GM12892 (cell line): Measurements from ENCODE around the gene MYH15.
A peak's percentile ranks its signal among the peaks of the same experiment; 100 is the strongest.

Source experiments
- DNase-seq: peaks from one replicate; pipeline ENCODE4 v3.0.0; 2011; ENCODE audit not compliant: insufficient read length
- FAIRE-seq: peaks from 2 replicates; lab custom pipeline; 2011; peaks lifted over from hg19 to GRCh38; lab: Jason Lieb, UNC
- POLR2A ChIP-seq: IDR thresholded peaks from 2 replicates; pipeline ENCODE4 v1.6.1; 2011; ENCODE audit warnings: low read depth, low read length, control low read depth
- POLR2AphosphoS5 ChIP-seq: IDR thresholded peaks from 2 replicates; pipeline ENCODE4 v1.6.1; 2011; ENCODE audit warnings: low read depth, low read length, control low read depth
- TAF1 ChIP-seq: IDR thresholded peaks from 2 replicates; pipeline ENCODE4 v1.6.1; 2011; ENCODE audit warnings: low read depth, mild to moderate bottlenecking, control low read depth, low read length, borderline replicate concordance

The MYH15 gene

DNA sequence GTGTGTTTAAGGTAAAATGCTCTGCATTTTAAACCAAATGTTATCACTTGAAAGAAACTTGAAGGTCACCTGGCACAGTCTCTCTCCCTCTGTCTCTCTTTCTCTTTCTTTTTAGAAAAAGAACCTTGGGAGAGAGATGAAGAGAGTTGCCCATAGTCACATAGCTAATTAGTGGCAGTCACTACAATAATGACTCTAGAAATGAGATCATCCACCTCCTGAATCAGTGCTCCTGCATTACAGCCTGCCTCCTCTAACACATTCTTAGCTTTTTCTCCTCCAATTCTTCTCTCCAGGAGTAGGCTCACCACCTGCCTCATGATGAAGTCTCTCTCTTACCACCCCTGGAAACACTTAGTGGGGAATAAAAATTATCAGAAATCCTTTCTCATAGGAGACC is 2.5 kb downstream of the MYH15 start:
- FAIRE-seq (no peak), DNase-seq (no peak)
- TF ChIP-seq POLR2A (no peak), POLR2AphosphoS5 (no peak)

GRCh38 chr3:108505811-108506210 is 4.6 kb downstream of the MYH15 start:
- FAIRE-seq (no peak), DNase-seq (no peak)
- TF ChIP-seq TAF1 (no peak), POLR2A (no peak), POLR2AphosphoS5 (no peak)

DNA sequence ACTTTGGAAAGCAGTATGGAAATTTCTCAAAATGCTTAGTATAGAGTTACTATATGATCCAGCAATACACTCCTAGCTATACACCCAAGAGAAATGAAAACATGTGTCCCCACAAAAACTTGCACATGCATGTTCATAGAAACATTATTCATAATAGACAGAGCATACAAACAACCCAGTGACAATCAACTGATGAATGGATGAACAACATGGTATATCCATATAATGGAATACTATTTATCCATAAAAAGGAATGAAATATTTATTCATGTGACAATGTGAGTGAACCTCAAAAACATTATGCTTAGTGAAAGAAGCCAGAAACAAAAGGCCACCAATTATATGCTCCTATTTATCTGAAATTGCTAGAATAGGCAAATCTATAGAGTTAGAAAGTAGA is 6.7 kb downstream of the MYH15 start:
- FAIRE-seq (no peak), DNase-seq (no peak)
- TF ChIP-seq POLR2A: no peak

GRCh38 chr3:108501535-108501934 is 8.9 kb downstream of the MYH15 start:
- TF ChIP-seq TAF1 (no peak), POLR2A (no peak), POLR2AphosphoS5 (no peak)
- FAIRE-seq (no peak), DNase-seq (no peak)

DNA sequence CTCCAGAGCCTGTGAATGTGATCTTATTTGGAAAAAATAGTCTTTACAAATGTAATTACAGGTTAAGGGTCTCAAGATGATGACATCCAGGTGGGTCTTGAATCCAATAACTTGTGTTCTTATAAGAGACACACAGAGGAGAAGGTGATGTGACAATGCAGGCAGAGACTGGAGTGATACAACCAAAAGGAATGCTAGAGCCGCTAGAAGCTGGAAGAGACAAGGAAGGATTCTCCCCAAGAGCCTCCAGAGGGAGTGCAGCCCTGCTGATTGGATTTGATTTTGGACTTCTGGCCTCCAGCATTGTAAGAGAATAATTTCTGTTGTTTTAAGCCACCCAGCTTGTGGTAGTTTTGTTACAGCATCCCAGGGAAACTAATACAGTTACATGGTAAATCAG is 9.7 kb downstream of the MYH15 start:
- no peak for TF ChIP-seq TAF1
- TF ChIP-seq POLR2A: no peak
- TF ChIP-seq POLR2AphosphoS5: no peak
- FAIRE-seq (no peak), DNase-seq (no peak)

DNA sequence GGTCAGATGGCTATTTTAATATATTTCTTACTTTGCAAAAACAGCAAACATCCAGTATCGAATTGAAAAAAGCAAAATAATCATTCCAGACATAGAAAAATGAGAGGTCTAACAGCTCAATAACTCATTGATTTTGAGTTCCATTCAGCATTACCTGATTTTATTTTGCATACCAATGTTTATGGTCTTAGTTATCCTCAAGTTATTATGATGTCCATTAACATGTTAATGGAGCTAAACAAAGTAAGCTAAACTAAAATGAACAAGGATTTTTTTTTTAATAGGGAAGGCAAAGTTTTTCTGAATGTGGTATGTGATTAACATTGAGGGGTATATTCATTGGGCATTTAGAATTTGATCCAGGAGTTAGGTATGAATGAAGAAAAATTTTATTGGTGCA is 13.1 kb downstream of the MYH15 start:
- TF ChIP-seq POLR2A (no peak), POLR2AphosphoS5 (no peak), TAF1 (no peak)
- DNase-seq (no peak), FAIRE-seq (no peak)

- DNase-seq (no peak), FAIRE-seq (no peak)
- TF ChIP-seq TAF1 (no peak), POLR2AphosphoS5 (no peak), POLR2A (no peak)
Measured at GRCh38 chr3:108495717-108496116, 14.7 kb downstream of the MYH15 start.

GRCh38 chr3:108494906-108495531 is 15.4 kb downstream of the MYH15 start:
- FAIRE-seq (no peak), DNase-seq (no peak)
- TF ChIP-seq POLR2A (no peak), TAF1 (no peak), POLR2AphosphoS5 (no peak)

DNA sequence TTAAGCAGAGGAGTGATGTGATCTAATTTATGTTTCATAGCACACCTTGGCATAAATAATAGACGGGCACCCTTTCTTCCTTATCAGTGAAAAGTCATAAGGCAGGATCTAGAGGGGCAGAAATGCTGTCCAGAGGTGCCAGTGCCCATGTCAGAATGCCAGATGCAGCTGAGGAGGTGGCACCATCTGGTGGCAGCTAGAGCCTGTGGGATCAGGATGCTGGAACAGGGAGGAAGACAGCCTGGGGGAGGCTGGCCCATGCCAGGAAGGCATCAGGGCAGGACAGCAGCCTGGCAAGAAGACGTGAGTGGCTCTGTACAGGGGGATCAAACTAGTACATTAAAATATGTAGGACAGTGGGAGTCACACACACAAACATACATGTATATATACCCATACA is 16.5 kb downstream of the MYH15 start:
- FAIRE-seq: no peak
- TF ChIP-seq TAF1: no peak
- no peak for TF ChIP-seq POLR2AphosphoS5
- no peak for TF ChIP-seq POLR2A
- DNase-seq: no peak

GRCh38 chr3:108491456-108491855 is 18.9 kb downstream of the MYH15 start:
- DNase-seq (no peak), FAIRE-seq (no peak)
- no peak for TF ChIP-seq POLR2A
- no peak for TF ChIP-seq TAF1
- no peak for TF ChIP-seq POLR2AphosphoS5

GRCh38 chr3:108489776-108490175 is 20.6 kb downstream of the MYH15 start:
- DNase-seq (no peak), FAIRE-seq (peak; percentile 92)

DNA sequence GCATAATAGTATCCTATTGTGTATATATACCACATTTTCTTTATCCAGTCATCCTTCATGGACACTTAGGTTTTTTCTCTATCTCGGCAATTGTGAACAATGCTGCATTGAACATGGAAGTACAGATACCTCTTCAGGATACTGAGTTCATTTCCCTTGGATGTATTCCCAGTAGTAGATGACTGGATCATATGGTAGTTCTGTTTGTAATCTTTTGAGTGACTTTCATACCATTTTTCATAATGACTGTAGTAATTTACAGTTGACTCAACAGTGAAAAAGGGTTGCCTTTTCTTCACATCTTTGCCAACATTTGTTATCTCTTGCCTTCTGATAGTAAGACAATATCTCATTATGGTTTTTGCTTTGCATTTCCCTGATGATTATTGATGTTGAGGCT is 21.8 kb downstream of the MYH15 start:
- no peak for TF ChIP-seq TAF1
- TF ChIP-seq POLR2A: no peak
- no peak for TF ChIP-seq POLR2AphosphoS5
- peak; percentile 78 for FAIRE-seq

More at GRCh38 chr3:108489776-108490175, 20.6 kb downstream of the MYH15 start:
- TF ChIP-seq POLR2A: no peak
- TF ChIP-seq POLR2AphosphoS5: no peak
- no peak for TF ChIP-seq TAF1

More for the DNA sequence above, 21.8 kb downstream of the MYH15 start:
- no peak for DNase-seq
